Karpas-422 (cell line): ENCODE data around the gene TPP2. TPM values are rescaled to one million over a fixed set of nuclear protein-coding genes. Genes with fewer than 3 reads are reported as not detected.
A peak's percentile ranks its signal among the peaks of the same experiment; 100 is the strongest.

ENCODE experiments used
- DNase-seq: peaks from one replicate; pipeline ENCODE4 v3.0.0-alpha.2; 2015
- H2AFZ ChIP-seq: fragments of 200-600 bp; sonication (generic); 2 replicates; pipeline ENCODE4 v1.6.1; 2014; ENCODE audit warnings: antibody characterized with exemption, low read length, mixed read lengths
- H3K27ac ChIP-seq: fragments of 200-600 bp; sonication (generic); 2 replicates; pipeline ENCODE4 v1.5.1; 2014; ENCODE audit warnings: mild to moderate bottlenecking, low read length, moderate library complexity
- H3K27me3 ChIP-seq: fragments of 200-600 bp; sonication (generic); 2 replicates; pipeline ENCODE4 v1.6.1; 2014; ENCODE audit warnings: low read length, mixed read lengths
- H3K36me3 ChIP-seq: fragments of 200-600 bp; sonication (generic); 2 replicates; pipeline ENCODE4 v1.6.1; 2014; ENCODE audit warnings: low read length, mixed read lengths; ENCODE audit not compliant: insufficient read depth
- H3K4me1 ChIP-seq: fragments of 200-600 bp; sonication (generic); 2 replicates; pipeline ENCODE4 v1.6.1; 2014; ENCODE audit warnings: mild to moderate bottlenecking, low read length, mixed read lengths
- H3K4me2 ChIP-seq: fragments of 200-600 bp; sonication (generic); 2 replicates; pipeline ENCODE4 v1.6.1; 2014; ENCODE audit warnings: low read length, low read depth, mild to moderate bottlenecking; ENCODE audit not compliant: poor library complexity, severe bottlenecking
- H3K4me3 ChIP-seq: fragments of 200-600 bp; sonication (generic); 2 replicates; pipeline ENCODE4 v1.5.1; 2014; ENCODE audit warnings: mild to moderate bottlenecking, antibody characterized with exemption, low read length, mixed read lengths
- H3K79me2 ChIP-seq: fragments of 200-600 bp; sonication (generic); 2 replicates; pipeline ENCODE4 v1.6.1; 2014; ENCODE audit warnings: mild to moderate bottlenecking, low read length, mixed read lengths
- H3K9ac ChIP-seq: fragments of 200-600 bp; sonication (generic); 2 replicates; pipeline ENCODE4 v1.6.0; 2014; ENCODE audit warnings: low read length
- H3K9me2 ChIP-seq: fragments of 200-600 bp; sonication (generic), shearing (Covaris generic); replicated peaks from 2 replicates; pipeline ENCODE4 v1.6.0; 2014; ENCODE audit warnings: mild to moderate bottlenecking, low read length, moderate library complexity; ENCODE audit not compliant: insufficient read depth
- H3K9me3 ChIP-seq: fragments of 300-700, 200-600 bp; sonication (generic); 2 replicates; pipeline ENCODE4 v1.6.1; 2014; ENCODE audit warnings: low read length, mixed read lengths
- H4K20me1 ChIP-seq: fragments of 200-600 bp; sonication (generic); 2 replicates; pipeline ENCODE4 v1.6.1; 2014; ENCODE audit warnings: mild to moderate bottlenecking, antibody characterized with exemption, low read length, low read depth; ENCODE audit not compliant: insufficient read depth
- total RNA-seq: library from RNA; depleted of rRNA; stranded (reverse); fragments of >200 nt; shearing (Covaris generic); gene quantifications from 2 replicates; pipeline ENCODE4 v1.2.3, GENCODE V29; 2014; ENCODE audit warnings: low replicate concordance

The TPP2 gene
- total RNA-seq, 1 experiment from 2014 or later = 62.2 TPM

- no peak for DNase-seq
- no peaks in the 10 kb centered on the region for H3K27me3 ChIP-seq
- H3K4me3 ChIP-seq = no peak overlapping the region
- H3K79me2 ChIP-seq = no peaks in the 10 kb centered on the region
- no peaks in the 10 kb centered on the region for H3K9me3 ChIP-seq
- no peak overlapping the region for H2AFZ ChIP-seq
- no peak overlapping the region for H3K4me2 ChIP-seq
- H4K20me1 ChIP-seq = no peaks in the 10 kb centered on the region
- no peaks in the 10 kb centered on the region for H3K4me1 ChIP-seq
- no peaks in the 10 kb centered on the region for H3K36me3 ChIP-seq
- H3K9ac ChIP-seq = no peak overlapping the region
- H3K9me2 ChIP-seq = no peaks in the 10 kb centered on the region
- no peak overlapping the region for H3K27ac ChIP-seq
Observed at GRCh38 chr13:102708991-102709390, 112.2 kb downstream of the TPP2 start.

- Histone ChIP-seq H3K27me3 (no peaks in the 10 kb centered on the region), H3K9me3 (no peaks in the 10 kb centered on the region), H3K9ac (no peak overlapping the region), H3K4me1 (no peaks in the 10 kb centered on the region), H3K4me3 (no peak overlapping the region), H3K4me2 (no peak overlapping the region), H3K79me2 (no peaks in the 10 kb centered on the region), H3K9me2 (no peaks in the 10 kb centered on the region), H4K20me1 (no peaks in the 10 kb centered on the region), H3K27ac (no peak overlapping the region), H3K36me3 (no peaks in the 10 kb centered on the region), H2AFZ (no peak overlapping the region)
- no peak for DNase-seq
Observed at GRCh38 chr13:102709536-102709935, 112.8 kb downstream of the TPP2 start.

GRCh38 chr13:102710261-102710679 is 113.5 kb downstream of the TPP2 start:
- no peak for DNase-seq
- H3K4me2 ChIP-seq = no peak overlapping the region
- no peak overlapping the region for H3K4me3 ChIP-seq
- no peaks in the 10 kb centered on the region for H3K4me1 ChIP-seq
- no peaks in the 10 kb centered on the region for H4K20me1 ChIP-seq
- H3K27me3 ChIP-seq = no peaks in the 10 kb centered on the region
- no peaks in the 10 kb centered on the region for H3K79me2 ChIP-seq
- no peaks in the 10 kb centered on the region for H3K9me2 ChIP-seq
- no peak overlapping the region for H2AFZ ChIP-seq
- H3K27ac ChIP-seq = no peak overlapping the region
- no peak overlapping the region for H3K9ac ChIP-seq
- H3K36me3 ChIP-seq = no peaks in the 10 kb centered on the region
- no peaks in the 10 kb centered on the region for H3K9me3 ChIP-seq

- Histone ChIP-seq H3K27me3 (no peaks in the 10 kb centered on the region), H3K9ac (no peak overlapping the region), H3K36me3 (no peaks in the 10 kb centered on the region), H4K20me1 (no peaks in the 10 kb centered on the region), H3K9me2 (no peaks in the 10 kb centered on the region), H3K4me1 (no peaks in the 10 kb centered on the region), H3K4me3 (no peak overlapping the region), H3K27ac (no peak overlapping the region), H3K79me2 (no peaks in the 10 kb centered on the region), H2AFZ (no peak overlapping the region), H3K4me2 (no peak overlapping the region), H3K9me3 (no peaks in the 10 kb centered on the region)
- DNase-seq = no peak
Observed at GRCh38 chr13:102715447-102715846, 118.7 kb downstream of the TPP2 start.

GRCh38 chr13:102718746-102719145 is 122.0 kb downstream of the TPP2 start:
- no peak for DNase-seq
- no peaks in the 10 kb centered on the region for H3K79me2 ChIP-seq
- no peaks in the 10 kb centered on the region for H3K36me3 ChIP-seq
- no peaks in the 10 kb centered on the region for H3K9me3 ChIP-seq
- no peak overlapping the region for H2AFZ ChIP-seq
- no peaks in the 10 kb centered on the region for H3K9me2 ChIP-seq
- no peak overlapping the region for H3K4me3 ChIP-seq
- H4K20me1 ChIP-seq = no peaks in the 10 kb centered on the region
- H3K4me1 ChIP-seq = peaks cover 5% of the 10 kb centered on the region
- no peak overlapping the region for H3K9ac ChIP-seq
- H3K27me3 ChIP-seq = no peaks in the 10 kb centered on the region
- no peak overlapping the region for H3K27ac ChIP-seq
- no peak overlapping the region for H3K4me2 ChIP-seq

- Histone ChIP-seq H3K9me3 (no peaks in the 10 kb centered on the region), H2AFZ (no peak overlapping the region), H4K20me1 (no peaks in the 10 kb centered on the region), H3K36me3 (no peaks in the 10 kb centered on the region), H3K9ac (no peak overlapping the region), H3K27ac (no peak overlapping the region), H3K4me2 (no peak overlapping the region), H3K9me2 (no peaks in the 10 kb centered on the region), H3K79me2 (no peaks in the 10 kb centered on the region), H3K27me3 (no peaks in the 10 kb centered on the region), H3K4me1 (peaks cover 8% of the 10 kb centered on the region), H3K4me3 (no peak overlapping the region)
- no peak for DNase-seq
Observed at GRCh38 chr13:102721800-102722231, 125.0 kb downstream of the TPP2 start.

GRCh38 chr13:102724923-102725322 is 128.1 kb downstream of the TPP2 start:
- DNase-seq = peak; percentile 75
- H3K4me2 ChIP-seq = no peak overlapping the region

GRCh38 chr13:102726430-102726829 is 129.6 kb downstream of the TPP2 start:
- Histone ChIP-seq H4K20me1 (no peaks in the 10 kb centered on the region), H3K9me3 (no peaks in the 10 kb centered on the region), H3K9me2 (no peaks in the 10 kb centered on the region), H3K4me1 (peaks cover 8% of the 10 kb centered on the region), H3K4me3 (no peak overlapping the region), H3K36me3 (no peaks in the 10 kb centered on the region), H3K27ac (no peak overlapping the region), H3K4me2 (no peak overlapping the region), H3K9ac (no peak overlapping the region), H2AFZ (no peak overlapping the region), H3K79me2 (no peaks in the 10 kb centered on the region), H3K27me3 (no peaks in the 10 kb centered on the region)
- DNase-seq = peak; percentile 56

More at GRCh38 chr13:102724923-102725322, 128.1 kb downstream of the TPP2 start:
- no peak overlapping the region for H2AFZ ChIP-seq
- H3K27me3 ChIP-seq = no peaks in the 10 kb centered on the region
- H3K27ac ChIP-seq = no peak overlapping the region
- no peaks in the 10 kb centered on the region for H3K36me3 ChIP-seq
- no peaks in the 10 kb centered on the region for H3K9me2 ChIP-seq
- H3K9ac ChIP-seq = no peak overlapping the region
- no peaks in the 10 kb centered on the region for H4K20me1 ChIP-seq
- no peaks in the 10 kb centered on the region for H3K79me2 ChIP-seq
- peaks cover 8% of the 10 kb centered on the region for H3K4me1 ChIP-seq
- H3K9me3 ChIP-seq = no peaks in the 10 kb centered on the region
- no peak overlapping the region for H3K4me3 ChIP-seq
